ENCODE results near the gene RGPD5. TPM values are rescaled to one million over a fixed set of nuclear protein-coding genes. Genes with fewer than 3 reads are reported as not detected.

The RGPD5 gene
- 2.8 and 8.1 TPM in 2 replicates for total RNA-seq

DNA sequence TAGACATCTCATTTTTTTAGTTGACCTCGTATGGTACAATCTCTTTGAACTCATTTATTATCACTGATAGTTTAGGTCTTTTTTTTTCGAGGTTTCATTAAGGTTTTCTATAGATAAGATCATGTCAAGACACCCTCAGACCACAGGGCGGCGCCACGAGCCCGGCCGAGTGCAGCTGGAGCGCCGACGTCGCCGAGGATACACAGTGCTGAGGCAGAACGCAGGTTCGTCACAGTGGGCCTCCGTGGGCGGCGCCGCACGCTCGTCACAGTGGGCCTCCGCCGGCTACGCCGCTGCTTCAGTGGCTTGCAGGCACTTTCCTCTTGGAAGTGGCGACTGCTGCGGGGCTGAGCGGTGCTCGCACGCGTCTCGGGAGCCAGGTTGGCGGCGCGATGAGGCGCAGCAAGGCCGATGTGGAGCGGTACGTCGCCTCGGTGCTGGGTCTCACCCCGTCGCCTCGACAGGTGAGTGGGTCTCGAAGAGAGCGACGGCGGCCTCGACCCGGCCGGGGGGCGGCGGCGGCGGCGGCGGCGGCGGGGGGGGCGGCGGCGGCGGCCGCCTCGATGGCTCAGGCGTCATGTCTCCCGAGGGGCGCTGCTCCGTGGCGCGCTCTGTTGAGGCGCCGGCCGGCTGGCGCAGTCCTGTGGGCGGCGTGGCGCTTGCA lies at the start of gene RGPD5:
TSS of gene RGPD5 (plus strand) at position 232 of the 664 bp plus-strand sequence. CDS start at position 393, 161 bp downstream.

DNA sequence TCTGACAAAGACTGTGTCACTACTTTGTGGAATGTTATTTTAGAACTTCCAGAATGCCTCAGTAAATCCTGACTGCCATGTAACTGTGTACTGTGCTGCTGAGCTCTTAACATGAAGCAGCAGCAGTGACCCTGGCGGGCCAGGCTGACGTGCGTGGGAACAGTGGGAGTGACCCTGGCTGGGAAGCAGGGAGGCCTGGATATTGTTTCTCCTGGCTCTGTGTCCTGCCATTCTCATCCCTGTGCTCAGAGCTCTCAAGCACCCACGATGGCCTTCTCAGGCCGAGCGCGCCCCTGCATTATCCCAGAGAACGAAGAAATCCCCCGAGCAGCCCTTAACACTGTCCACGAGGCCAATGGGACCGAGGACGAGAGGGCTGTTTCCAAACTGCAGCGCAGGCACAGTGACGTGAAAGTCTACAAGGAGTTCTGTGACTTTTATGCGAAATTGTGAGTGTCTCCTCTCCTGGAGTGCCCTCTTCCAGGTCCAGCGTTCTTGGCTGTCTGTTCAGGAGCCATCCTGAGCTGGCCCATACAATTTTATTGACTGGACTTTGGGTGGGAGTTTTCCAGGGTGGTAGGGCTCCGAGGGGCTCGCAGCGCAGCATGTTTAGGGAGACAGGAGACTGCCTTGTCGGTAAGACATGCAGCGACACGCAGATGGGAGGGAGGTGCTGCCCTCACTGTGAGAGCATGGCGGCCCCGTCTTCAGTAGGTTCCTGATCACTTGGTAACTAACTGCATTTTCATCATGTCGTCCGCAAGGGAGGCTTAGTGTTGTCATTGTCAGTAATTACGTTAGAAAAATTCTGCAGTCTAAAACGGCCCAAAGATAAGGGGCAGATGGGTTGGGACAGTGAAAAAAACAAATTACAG lies 104.6 kb downstream of the RGPD5 start, which contains the start of gene LIMS3:
TSS of gene LIMS3 (plus strand) at position 227 of the 875 bp plus-strand sequence. CDS start at position 268, 41 bp downstream.

Other genes starting within 250 kb of the RGPD5 start
- 51.9 and 56.9 TPM in 2 replicates for gene SEPTIN10, start 180.3 kb upstream of the RGPD5 start, total RNA-seq
- gene SOWAHC, start 179.9 kb upstream of the RGPD5 start, total RNA-seq = 5.1 and 16.3 TPM in 2 replicates
- gene LIMS3, start 104.4 kb downstream of the RGPD5 start, total RNA-seq = 0.48 and 1.7 TPM in 2 replicates